PC-9 (cell line): ENCODE data around the gene EPHA4. TPM values are rescaled to one million over a fixed set of nuclear protein-coding genes. Genes with fewer than 3 reads are reported as not detected.
A peak's percentile ranks its signal among the peaks of the same experiment; 100 is the strongest.

Experiments used
- BruUV-seq: library from RNA; stranded (reverse); fragments of 400-500 nt; replicated peaks from 2 replicates; lab custom pipeline; 2021; lab: Mats Ljungman, UMichigan
- CTCF ChIA-PET: fragments of 300-600 bp; sonication (Branson Sonifier 250); formaldehyde crosslinking; loops from one replicate; lab custom pipeline; 2022; ENCODE audit warnings: antibody characterized with exemption; lab: Charles Lee
- POLR2A ChIA-PET: fragments of 300-600 bp; sonication (Branson Sonifier 250); formaldehyde crosslinking; loops from one replicate; lab custom pipeline; 2022; ENCODE audit warnings: antibody characterized with exemption; ENCODE audit not compliant: unreplicated experiment; lab: Charles Lee
- DNase-seq, 2 experiments: peaks; one replicate each; pipeline versions ENCODE4 v3.0.0 to v3.0.0-alpha.2; 2015 to 2022; ENCODE audit warnings: mixed read lengths in 1 of 2
- H2AFZ ChIP-seq: fragments of 200-600 bp; sonication (generic); 2 replicates; pipeline ENCODE4 v1.8.1; 2017; ENCODE audit warnings: antibody characterized with exemption
- H3F3A ChIP-seq: fragments of 200-600 bp; sonication (generic); 2 replicates; pipeline ENCODE4 v1.8.1; 2017; ENCODE audit warnings: antibody characterized with exemption, mild to moderate bottlenecking, low read depth; ENCODE audit not compliant: insufficient read depth
- H3K27ac ChIP-seq: fragments of 200-600 bp; sonication (generic); 2 replicates; pipeline ENCODE4 v1.6.1; 2016; ENCODE audit warnings: mixed run types
- H3K27me3 ChIP-seq: fragments of 200-600 bp; sonication (generic); 2 replicates; pipeline ENCODE4 v1.6.1; 2016; ENCODE audit warnings: low read depth, mixed run types; ENCODE audit not compliant: insufficient read depth
- H3K36me3 ChIP-seq: fragments of 200-600 bp; sonication (generic); 2 replicates; pipeline ENCODE4 v1.6.1; 2016; ENCODE audit warnings: low read depth, mixed run types
- H3K4me1 ChIP-seq: fragments of 200-600 bp; sonication (generic); replicated peaks from 2 replicates; pipeline ENCODE4 v1.6.1; 2016; ENCODE audit warnings: mixed run types; ENCODE audit not compliant: insufficient read depth
- H3K4me2 ChIP-seq: fragments of 200-600 bp; sonication (generic); 2 replicates; pipeline ENCODE4 v1.6.1; 2017; ENCODE audit warnings: mixed run types
- H3K4me3 ChIP-seq: fragments of 200-600 bp; sonication (generic); 2 replicates; pipeline ENCODE4 v1.6.1; 2016; ENCODE audit warnings: mixed run types
- H3K79me2 ChIP-seq: fragments of 200-600 bp; sonication (generic); 2 replicates; pipeline ENCODE4 v1.6.1; 2017; ENCODE audit warnings: low read depth, mixed run types
- H3K9me2 ChIP-seq: fragments of 200-600 bp; sonication (generic); 2 replicates; pipeline ENCODE4 v1.8.1; 2017; ENCODE audit warnings: mild to moderate bottlenecking; ENCODE audit not compliant: insufficient read depth
- H3K9me3 ChIP-seq: fragments of 200-600 bp; sonication (generic); 2 replicates; pipeline ENCODE4 v1.8.1; 2016; ENCODE audit warnings: low read depth; ENCODE audit not compliant: insufficient read depth
- H4K20me1 ChIP-seq: fragments of 200-600 bp; sonication (generic); 2 replicates; pipeline ENCODE4 v1.8.1; 2017; ENCODE audit not compliant: insufficient read depth
- CTCF ChIP-seq: fragments of 200-600 bp; sonication (generic); conservative IDR thresholded peaks from 2 replicates; pipeline ENCODE4 v1.6.1; 2017; ENCODE audit warnings: mixed run types, antibody characterized with exemption, mild to moderate bottlenecking, moderate library complexity
- EZH2 ChIP-seq: fragments of 200-600 bp; sonication (generic); IDR thresholded peaks from 2 replicates; pipeline ENCODE4 v1.8.0; 2017; ENCODE audit warnings: antibody characterized with exemption, low read depth
- intact Hi-C: fragments of 100-400 bp; cut with micrococcal nuclease; formaldehyde crosslinking; loops from one replicate; pipeline ENCODE4 v1.10.0; 2022; ENCODE audit not compliant: unreplicated experiment
- total RNA-seq: library from RNA; stranded (reverse); gene quantifications from 2 replicates; pipeline ENCODE4 v1.2.3, GENCODE V29; 2021

EPHA4 gene
- total RNA-seq, 1 experiment from 2014 or later = 10.6 TPM

- Histone ChIP-seq H3K27ac (peak overlapping the region; percentile 58), H3K4me2 (peak overlapping the region; percentile 63), H4K20me1 (no peaks in the 10 kb centered on the region), H3K9me3 (no peaks in the 10 kb centered on the region), H2AFZ (no peak overlapping the region), H3K79me2 (no peaks in the 10 kb centered on the region), H3K4me3 (peak overlapping the region; percentile 6; the same call in 1 of the 2 replicates), H3K4me1 (peaks cover 64% of the 10 kb centered on the region), H3F3A (peaks cover 46% of the 10 kb centered on the region), H3K36me3 (no peaks in the 10 kb centered on the region), H3K9me2 (no peaks in the 10 kb centered on the region), H3K27me3 (no peaks in the 10 kb centered on the region)
- intact Hi-C loops = loop anchor here (2.0 kb wide), 1 partner anchor 70 kb away; no protein-coding TSS in a partner anchor
- DNase-seq = peak; percentile 37 to 91
- no TSS peak for BruUV-seq
- POLR2A ChIA-PET = interaction anchor here (0.5 to 0.6 kb wide), 3 partner anchors 17 to 805 kb away, joined by 3 to 11 read pairs (median 3); no protein-coding TSS in a partner anchor
- TF ChIP-seq EZH2 = no peak
- no peak for TF ChIP-seq CTCF
- CTCF ChIA-PET = interaction anchor here (0.5 to 0.6 kb wide), 2 partner anchors 181 to 358 kb away, joined by 4 to 6 read pairs; no protein-coding TSS in a partner anchor
Measured at GRCh38 chr2:221518201-221518934, 53.7 kb downstream of the EPHA4 start.

- POLR2A ChIA-PET = interaction anchor here (0.5 to 0.6 kb wide), 3 partner anchors 16 to 805 kb away, joined by 3 to 11 read pairs (median 3); no protein-coding TSS in a partner anchor
- TF ChIP-seq CTCF = no peak
- TF ChIP-seq EZH2 = no peak
- Histone ChIP-seq H3F3A (peaks cover 46% of the 10 kb centered on the region), H3K4me1 (peaks cover 64% of the 10 kb centered on the region), H3K27ac (peak overlapping the region; percentile 58), H3K9me2 (no peaks in the 10 kb centered on the region), H3K9me3 (no peaks in the 10 kb centered on the region), H2AFZ (no peak overlapping the region), H4K20me1 (no peaks in the 10 kb centered on the region), H3K4me2 (peak overlapping the region; percentile 63), H3K27me3 (no peaks in the 10 kb centered on the region), H3K4me3 (0 out of 2 replicates have a peak overlapping the region, but pooled peaks have one; percentile 6), H3K36me3 (no peaks in the 10 kb centered on the region), H3K79me2 (no peaks in the 10 kb centered on the region)
- BruUV-seq = no TSS peak
- CTCF ChIA-PET = interaction anchor here (0.5 to 0.6 kb wide), 2 partner anchors 180 to 359 kb away, joined by 4 to 6 read pairs; no protein-coding TSS in a partner anchor
- DNase-seq = peak; percentile 94 to 100
- intact Hi-C loops = loop anchor here (1.0 to 2.0 kb wide), 3 partner anchors 29 to 69 kb away; no protein-coding TSS in a partner anchor
Measured at GRCh38 chr2:221517696-221518151, 54.4 kb downstream of the EPHA4 start.

- TF ChIP-seq EZH2 (no peak), CTCF (no peak)
- Histone ChIP-seq H3K27me3 (no peaks in the 10 kb centered on the region), H3K4me1 (peaks cover 64% of the 10 kb centered on the region), H3F3A (peaks cover 46% of the 10 kb centered on the region), H3K4me2 (peak overlapping the region; percentile 63), H2AFZ (no peak overlapping the region), H3K79me2 (no peaks in the 10 kb centered on the region), H3K4me3 (no peak overlapping the region), H3K9me3 (no peaks in the 10 kb centered on the region), H4K20me1 (no peaks in the 10 kb centered on the region), H3K9me2 (no peaks in the 10 kb centered on the region), H3K27ac (peak overlapping the region; percentile 58), H3K36me3 (no peaks in the 10 kb centered on the region)
- ChIA-PET POLR2A (no interaction called here), CTCF (interaction anchor here (0.6 kb wide), 1 partner anchor 360 kb away, joined by 4 read pairs; no protein-coding TSS in a partner anchor)
- no TSS peak for BruUV-seq
- DNase-seq = no peak
- intact Hi-C loops = loop anchor here (1.0 kb wide), 2 partner anchors 29 to 56 kb away; no protein-coding TSS in a partner anchor
Measured at GRCh38 chr2:221517146-221517695, 54.9 kb downstream of the EPHA4 start.
